GM21515 (cell line): ENCODE measurements around the gene PCK2.
A peak's percentile ranks its signal among the peaks of the same experiment; 100 is the strongest.
"Not testable (repeated sequence)": the region's sequence is repeated elsewhere in the genome, so short reads cannot be mapped to it uniquely, and the experiment has no call there.

Experiments used
- ATAC-seq: cut with Tn5 transposase; IDR thresholded peaks from one replicate; pipeline ENCODE4 v1.9.1; 2021; ENCODE audit not compliant: unreplicated experiment

Gene PCK2

GRCh38 chr14:24093901-24094840 lies at the start of gene PCK2:
TSS of gene PCK2 (plus strand) at chr14:24094311. CDS start at chr14:24094406, 95 bp downstream.
- peak; percentile 41 for ATAC-seq

GRCh38 chr14:24049002-24049401 lies 45.1 kb upstream of the PCK2 start:
- ATAC-seq: not testable (repeated sequence)

- not testable (repeated sequence) for ATAC-seq
These were observed 43.4 kb upstream of the PCK2 start for GRCh38 chr14:24050753-24051152.

GRCh38 chr14:24051176-24051788 lies 42.8 kb upstream of the PCK2 start:
- no peak for ATAC-seq

GRCh38 chr14:24051789-24052655 lies 42.1 kb upstream of the PCK2 start, which contains the start of gene CARMIL3:
TSS of gene CARMIL3 (plus strand) at chr14:24052009. CDS start at chr14:24052154, 145 bp downstream.
- peak; percentile 70 for ATAC-seq

GRCh38 chr14:24052656-24053547 lies 41.2 kb upstream of the PCK2 start:
- ATAC-seq: no peak

GRCh38 chr14:24053548-24054323 lies 40.4 kb upstream of the PCK2 start:
- no peak for ATAC-seq

- no peak for ATAC-seq
These were observed 39.8 kb upstream of the PCK2 start for GRCh38 chr14:24054324-24054641.

- ATAC-seq: no peak
These were observed 39.5 kb upstream of the PCK2 start for GRCh38 chr14:24054646-24055045.

- no peak for ATAC-seq
These were observed 37.9 kb upstream of the PCK2 start for GRCh38 chr14:24055971-24056799.

- ATAC-seq: no peak
These were observed 37.3 kb upstream of the PCK2 start for GRCh38 chr14:24056800-24057184.

- no peak for ATAC-seq
These were observed 36.8 kb upstream of the PCK2 start for GRCh38 chr14:24057271-24057670.

GRCh38 chr14:24057867-24058259 lies 36.2 kb upstream of the PCK2 start:
- ATAC-seq: no peak

- ATAC-seq: no peak
These were observed 35.7 kb upstream of the PCK2 start for GRCh38 chr14:24058260-24058950.

- ATAC-seq: no peak
These were observed 35.1 kb upstream of the PCK2 start for GRCh38 chr14:24058951-24059475.

GRCh38 chr14:24059841-24060388 lies 34.2 kb upstream of the PCK2 start:
- no peak for ATAC-seq

- no peak for ATAC-seq
These were observed 33.7 kb upstream of the PCK2 start for GRCh38 chr14:24060443-24060842.
